AG10803 (cell line): ENCODE measurements around the gene LAMTOR2.
A peak's percentile ranks its signal among the peaks of the same experiment; 100 is the strongest.

Experiments
- DNase-seq: peaks from one replicate; pipeline ENCODE4 v3.0.0; 2010; ENCODE audit warnings: low read depth
- H3K4me3 ChIP-seq: 2 replicates; pipeline ENCODE4 v1.5.1; 2011; ENCODE audit warnings: mild to moderate bottlenecking, low read length, control low read depth
- CTCF ChIP-seq: conservative IDR thresholded peaks from 2 replicates; pipeline ENCODE4 v1.5.1; 2011; ENCODE audit warnings: mild to moderate bottlenecking, low read length, control low read depth, inconsistent platforms

Gene LAMTOR2

GRCh38 chr1:156100205-156100995 lies 45.8 kb downstream of the LAMTOR2 start:
- H3K4me3 ChIP-seq, result no peak overlapping the region
- TF ChIP-seq CTCF, result no peak
- DNase-seq, result no peak

DNA sequence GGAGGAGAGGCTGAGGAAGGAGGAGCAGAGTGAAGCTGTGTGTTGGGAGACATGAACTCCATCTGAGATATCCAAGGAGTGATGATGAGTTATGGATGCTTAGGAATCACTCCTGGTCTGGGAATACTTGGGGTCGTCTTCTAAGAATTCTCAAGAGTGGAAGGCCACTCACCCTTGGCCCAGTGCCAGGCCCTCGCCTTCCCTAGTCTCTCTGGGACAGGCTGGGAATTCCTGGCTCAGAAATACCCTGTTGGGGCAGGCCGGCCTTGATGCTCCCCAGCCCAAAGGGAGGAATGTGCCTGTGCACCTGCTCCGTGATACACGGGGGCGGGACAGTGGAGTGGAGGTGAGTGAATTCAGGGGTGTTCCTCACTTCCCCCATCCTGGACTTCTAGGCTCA lies 47.3 kb downstream of the LAMTOR2 start:
- TF ChIP-seq CTCF, result no peak
- H3K4me3 ChIP-seq, result no peak overlapping the region
- no peak for DNase-seq

GRCh38 chr1:156102633-156103511 lies 48.3 kb downstream of the LAMTOR2 start:
- DNase-seq, result peak; percentile 69
- peak overlapping the region; percentile 54 for H3K4me3 ChIP-seq
- no peak for TF ChIP-seq CTCF

DNA sequence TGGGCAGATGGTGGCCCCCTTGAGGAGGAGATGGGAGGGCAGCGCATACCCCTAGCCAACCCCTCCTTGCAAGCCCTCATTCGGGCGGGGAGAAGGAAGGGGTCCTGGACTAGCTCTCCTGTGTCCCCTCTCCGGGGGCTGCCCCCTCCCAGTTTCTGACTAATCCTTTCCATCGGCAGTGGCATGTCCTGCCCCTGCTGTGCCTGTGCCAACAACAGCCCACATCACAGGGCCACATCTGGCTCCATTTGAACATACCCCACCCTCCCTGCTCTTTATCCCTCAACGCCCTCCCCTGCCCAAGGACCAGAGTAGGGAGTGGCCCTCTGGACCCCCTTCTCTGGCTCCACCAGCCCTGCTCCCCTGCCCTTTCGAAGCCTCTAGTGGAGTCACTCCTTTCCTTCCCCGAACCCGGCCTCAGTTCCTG lies 49.0 kb downstream of the LAMTOR2 start:
- peak overlapping the region; percentile 54 for H3K4me3 ChIP-seq
- DNase-seq, result peak; percentile 87
- no peak for TF ChIP-seq CTCF

GRCh38 chr1:156104065-156104810 lies 49.7 kb downstream of the LAMTOR2 start:
- TF ChIP-seq CTCF, result no peak
- DNase-seq, result peak; percentile 95
- H3K4me3 ChIP-seq, result peak overlapping the region; percentile 58

DNA sequence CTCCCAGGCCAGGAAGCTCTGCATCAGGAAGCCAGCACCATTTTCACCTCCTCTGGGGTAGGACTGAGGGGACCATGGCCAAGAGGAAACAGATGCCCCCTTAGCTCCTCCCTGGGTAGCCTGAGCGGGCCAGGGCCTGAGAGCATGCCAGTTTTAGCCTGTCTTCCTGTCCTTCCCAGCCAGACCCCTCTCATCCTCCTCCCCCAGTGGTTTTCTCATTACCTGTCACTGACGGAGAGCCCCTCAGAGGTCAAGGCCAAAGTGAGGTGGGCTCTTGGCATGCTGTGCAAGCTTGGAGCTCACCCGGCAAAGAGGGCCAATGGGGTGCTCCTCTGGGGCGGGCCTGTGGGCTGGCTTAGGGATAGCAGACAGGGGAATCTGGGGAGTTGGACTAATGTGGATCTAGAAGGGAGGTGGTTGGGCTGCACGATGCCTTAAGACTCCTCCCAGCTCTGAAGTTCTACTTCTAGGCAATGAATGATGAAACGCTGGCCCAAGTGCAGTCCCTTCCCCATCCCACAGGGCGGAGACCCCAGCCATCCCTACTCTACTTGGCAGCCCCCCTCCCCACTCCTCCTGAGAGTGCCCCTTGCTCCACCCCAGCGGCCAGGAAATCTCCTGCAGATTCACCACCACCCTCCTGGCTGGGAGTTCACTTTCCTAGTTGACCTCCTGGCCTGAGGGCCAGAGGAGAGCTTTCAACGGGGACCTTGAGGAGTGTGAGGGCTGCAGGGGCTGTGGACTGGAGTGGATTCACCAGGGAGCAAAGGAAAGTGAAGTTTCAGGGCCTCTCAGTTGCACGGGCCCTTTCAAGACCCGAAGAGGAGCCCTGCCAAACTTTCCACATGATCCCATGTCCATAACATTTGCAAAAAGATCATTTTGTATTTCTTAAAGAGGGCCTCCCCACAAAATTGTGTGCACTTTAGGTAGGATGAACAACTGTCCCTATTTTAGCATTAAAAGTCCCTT lies 50.6 kb downstream of the LAMTOR2 start:
- peak overlapping the region; percentile 58 for H3K4me3 ChIP-seq
- peak; percentile 91 for DNase-seq
- TF ChIP-seq CTCF, result peak; percentile 25
